ENCODE measurements around the gene COMMD10. TPM values are rescaled to one million over a fixed set of nuclear protein-coding genes. Genes with fewer than 3 reads are reported as not detected.

COMMD10 gene
- total RNA-seq, 4 donors from 2014 or later = 15.3 to 38.1 (median 20.0) TPM

GRCh38 chr5:116280149-116280803 lies 195.5 kb downstream of the COMMD10 start:
- Histone ChIP-seq H3K27ac (no peak overlapping the region), H3K27me3 (no peaks in the 10 kb centered on the region)
- no peak for DNase-seq (ENCODE audit: low spot score in 2 of 2)

GRCh38 chr5:116281309-116281708 lies 196.5 kb downstream of the COMMD10 start:
- H3K9me3 ChIP-seq = peaks cover 0 to 26% (median 8%) of the 10 kb centered on the region in 4 donors
- H3K4me1 ChIP-seq = no peaks in the 10 kb centered on the region
- no peaks in the 10 kb centered on the region for H3K27me3 ChIP-seq
- no peak for DNase-seq (ENCODE audit: low spot score in 2 of 2)
- H3K36me3 ChIP-seq = peaks cover 0 to 12% (median 0%) of the 10 kb centered on the region in 3 donors
- WGBS, 2 donors = 43 to 56% methylated on average over 1 of the region's 1 CpG
- no peak overlapping the region for H3K27ac ChIP-seq
- TF ChIP-seq POLR2A (IDR thresholded peaks at IDR 0.05) (no peak), EP300 (IDR thresholded peaks at IDR 0.05) (no peak)
- TF ChIP-seq, protein P1, sequence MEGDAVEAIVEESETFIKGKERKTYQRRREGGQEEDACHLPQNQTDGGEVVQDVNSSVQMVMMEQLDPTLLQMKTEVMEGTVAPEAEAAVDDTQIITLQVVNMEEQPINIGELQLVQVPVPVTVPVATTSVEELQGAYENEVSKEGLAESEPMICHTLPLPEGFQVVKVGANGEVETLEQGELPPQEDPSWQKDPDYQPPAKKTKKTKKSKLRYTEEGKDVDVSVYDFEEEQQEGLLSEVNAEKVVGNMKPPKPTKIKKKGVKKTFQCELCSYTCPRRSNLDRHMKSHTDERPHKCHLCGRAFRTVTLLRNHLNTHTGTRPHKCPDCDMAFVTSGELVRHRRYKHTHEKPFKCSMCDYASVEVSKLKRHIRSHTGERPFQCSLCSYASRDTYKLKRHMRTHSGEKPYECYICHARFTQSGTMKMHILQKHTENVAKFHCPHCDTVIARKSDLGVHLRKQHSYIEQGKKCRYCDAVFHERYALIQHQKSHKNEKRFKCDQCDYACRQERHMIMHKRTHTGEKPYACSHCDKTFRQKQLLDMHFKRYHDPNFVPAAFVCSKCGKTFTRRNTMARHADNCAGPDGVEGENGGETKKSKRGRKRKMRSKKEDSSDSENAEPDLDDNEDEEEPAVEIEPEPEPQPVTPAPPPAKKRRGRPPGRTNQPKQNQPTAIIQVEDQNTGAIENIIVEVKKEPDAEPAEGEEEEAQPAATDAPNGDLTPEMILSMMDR (IDR thresholded peaks at IDR 0.05) = no peak
- no peak overlapping the region for H3K4me3 ChIP-seq

More at GRCh38 chr5:116280149-116280803, 195.5 kb downstream of the COMMD10 start:
- Histone ChIP-seq H3K4me3 (no peak overlapping the region), H3K9me3 (peaks cover 0 to 28% (median 9%) of the 10 kb centered on the region in 4 donors), H3K36me3 (peaks cover 0 to 12% (median 0%) of the 10 kb centered on the region in 3 donors), H3K4me1 (no peaks in the 10 kb centered on the region)
- 85 to 90% methylated on average over 5 of the region's 5 CpGs for WGBS, 2 donors
- TF ChIP-seq, protein P1 (IDR thresholded peaks at IDR 0.05) = no peak
- TF ChIP-seq EP300 (IDR thresholded peaks at IDR 0.05) = no peak
- TF ChIP-seq POLR2A (IDR thresholded peaks at IDR 0.05) = no peak

DNA sequence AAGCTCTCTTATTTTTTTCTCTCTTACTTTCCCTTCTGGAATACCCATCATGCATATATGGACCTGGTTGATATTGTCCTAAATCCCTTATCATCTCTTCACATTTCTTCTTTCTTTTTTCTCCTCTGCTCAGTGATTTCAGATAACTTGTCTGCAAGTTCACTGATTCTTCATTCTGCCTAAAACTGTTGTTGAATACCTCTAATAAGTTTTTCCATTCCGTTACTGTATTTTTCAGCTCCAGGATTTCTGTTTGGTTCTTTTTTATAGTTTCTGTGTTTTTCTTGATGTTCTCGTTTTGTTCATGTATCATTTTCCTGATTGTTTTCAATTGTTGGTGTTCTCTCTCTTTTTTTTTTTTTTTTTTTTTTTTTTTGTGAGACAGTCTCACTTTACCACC lies 203.7 kb downstream of the COMMD10 start:
- Histone ChIP-seq H3K4me1 (no peaks in the 10 kb centered on the region), H3K27ac (no peak overlapping the region), H3K4me3 (no peak overlapping the region), H3K9me3 (peaks cover 0 to 40% (median 4%) of the 10 kb centered on the region in 4 donors), H3K27me3 (no peaks in the 10 kb centered on the region), H3K36me3 (peaks cover 0 to 24% (median 0%) of the 10 kb centered on the region in 3 donors)
- DNase-seq (ENCODE audit: low spot score in 2 of 2) = no peak
- TF ChIP-seq EP300 (IDR thresholded peaks at IDR 0.05) (no peak), POLR2A (IDR thresholded peaks at IDR 0.05) (no peak)
- WGBS, 2 donors = 97 to 99% methylated on average over 2 of the region's 2 CpGs

- DNase-seq (ENCODE audit: low spot score in 2 of 2) = no peak
- WGBS, 2 donors = 68 to 76% methylated on average over 3 of the region's 3 CpGs
- TF ChIP-seq, protein P1 (IDR thresholded peaks at IDR 0.05) = no peak
- TF ChIP-seq POLR2A (IDR thresholded peaks at IDR 0.05) = no peak
- TF ChIP-seq EP300 (IDR thresholded peaks at IDR 0.05) = no peak
- Histone ChIP-seq H3K4me3 (no peak overlapping the region), H3K27me3 (no peaks in the 10 kb centered on the region), H3K36me3 (peaks cover 0 to 20% (median 0%) of the 10 kb centered on the region in 3 donors), H3K9me3 (peaks cover 0 to 40% (median 4%) of the 10 kb centered on the region in 4 donors), H3K4me1 (no peaks in the 10 kb centered on the region), H3K27ac (no peak overlapping the region)
Observed at GRCh38 chr5:116289276-116289675, 204.5 kb downstream of the COMMD10 start.

DNA sequence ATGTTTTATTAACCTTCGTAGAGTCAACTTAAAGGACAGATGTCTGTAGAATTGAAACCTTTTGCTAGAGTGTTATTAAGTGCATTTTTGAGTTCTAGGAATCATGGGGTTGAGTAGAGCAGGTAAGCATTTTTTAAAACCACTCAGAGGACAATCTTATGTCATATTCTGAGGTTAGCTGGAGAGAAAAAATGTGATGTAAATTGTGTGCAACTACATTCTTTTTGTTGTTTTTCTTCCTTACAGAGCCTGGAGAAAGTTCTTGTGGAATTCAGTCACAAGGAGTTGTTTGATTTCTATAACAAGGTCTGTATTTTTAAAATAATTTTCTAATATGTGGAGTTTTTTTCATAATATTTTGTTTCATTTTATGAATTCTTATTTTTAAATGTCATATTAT lies 206.4 kb downstream of the COMMD10 start:
- WGBS, 2 donors = 90 to 96% methylated on average over 1 of the region's 1 CpG
- Histone ChIP-seq H3K4me3 (no peak overlapping the region), H3K27me3 (no peaks in the 10 kb centered on the region), H3K9me3 (peaks cover 0 to 30% (median 4%) of the 10 kb centered on the region in 4 donors), H3K36me3 (peaks cover 0 to 34% (median 0%) of the 10 kb centered on the region in 3 donors), H3K27ac (no peak overlapping the region), H3K4me1 (no peaks in the 10 kb centered on the region)
- DNase-seq (ENCODE audit: low spot score in 2 of 2) = no peak
- TF ChIP-seq POLR2A (IDR thresholded peaks at IDR 0.05) (no peak), EP300 (IDR thresholded peaks at IDR 0.05) (no peak)
- TF ChIP-seq, protein P1 (IDR thresholded peaks at IDR 0.05) = no peak
